Measurements from ENCODE around the gene CEP76.
"Not testable (repeated sequence)": the region's sequence is repeated elsewhere in the genome, so short reads cannot be mapped to it uniquely, and the experiment has no call there.

CEP76 gene

GRCh38 chr18:12640881-12641200 is 61.7 kb downstream of the CEP76 start:
- no peak for DNase-seq

GRCh38 chr18:12639990-12640880 is 62.3 kb downstream of the CEP76 start:
- DNase-seq, result no peak

GRCh38 chr18:12638644-12639124 is 63.8 kb downstream of the CEP76 start:
- DNase-seq, result no peak

DNA sequence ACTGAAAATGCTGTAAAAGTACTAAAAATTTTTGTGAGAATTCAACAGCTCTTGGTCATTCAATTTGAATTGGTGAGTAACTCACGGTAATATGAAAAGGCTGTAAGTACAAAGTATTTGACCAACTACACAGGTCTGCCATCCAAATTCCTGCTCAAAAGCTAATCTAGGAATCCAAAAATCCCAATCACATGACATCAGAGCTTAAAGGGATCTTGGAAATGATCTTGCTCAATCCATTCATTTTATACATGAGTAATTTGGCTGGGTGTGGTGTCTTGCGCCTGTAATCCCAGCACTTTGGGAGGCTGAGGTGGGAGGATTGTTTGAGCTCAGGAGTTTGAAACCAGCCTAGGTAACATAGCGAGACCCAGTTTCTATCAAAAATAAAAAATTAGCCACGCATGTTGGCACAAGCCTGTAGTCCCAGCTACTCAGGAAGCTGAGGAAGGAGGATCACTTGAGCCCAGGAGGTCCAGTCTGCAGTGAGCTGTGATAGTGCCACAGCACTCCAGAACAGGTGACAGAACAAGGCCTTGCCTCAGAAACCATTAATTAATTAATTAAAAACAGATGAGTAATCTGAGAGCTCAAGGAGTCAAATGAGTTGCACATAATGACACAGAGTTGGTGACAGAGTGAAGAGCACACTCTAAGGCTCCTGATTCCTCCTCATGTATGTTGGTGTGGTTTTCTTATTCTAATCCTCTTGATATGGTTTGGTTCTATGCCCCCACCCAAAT is 64.5 kb downstream of the CEP76 start:
- DNase-seq, result no peak

DNA sequence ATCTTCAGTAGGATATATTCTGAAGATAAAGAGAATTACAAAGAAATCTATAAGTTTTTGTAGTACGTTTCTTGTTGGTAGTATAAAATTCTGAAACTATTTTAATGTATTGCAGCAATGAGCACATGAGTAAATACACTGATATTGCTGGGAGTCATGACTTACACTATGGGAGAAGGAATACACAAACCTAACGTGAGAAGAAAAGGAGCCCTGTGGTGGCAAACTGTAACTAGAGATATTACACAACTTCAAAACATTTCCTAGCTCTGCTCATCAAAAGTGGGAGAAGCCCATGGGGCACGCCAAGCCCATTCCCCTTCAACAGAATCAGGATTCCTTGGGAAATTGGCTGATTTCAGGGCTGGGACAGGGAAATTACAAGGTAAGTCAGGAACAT is 65.1 kb downstream of the CEP76 start:
- no peak for DNase-seq

- no peak for DNase-seq
These were observed 70.6 kb downstream of the CEP76 start for GRCh38 chr18:12631831-12632477.

GRCh38 chr18:12630136-12630535 is 72.4 kb downstream of the CEP76 start:
- no peak for DNase-seq

- DNase-seq, result no peak
These were observed 73.5 kb downstream of the CEP76 start for GRCh38 chr18:12628706-12629702.

DNA sequence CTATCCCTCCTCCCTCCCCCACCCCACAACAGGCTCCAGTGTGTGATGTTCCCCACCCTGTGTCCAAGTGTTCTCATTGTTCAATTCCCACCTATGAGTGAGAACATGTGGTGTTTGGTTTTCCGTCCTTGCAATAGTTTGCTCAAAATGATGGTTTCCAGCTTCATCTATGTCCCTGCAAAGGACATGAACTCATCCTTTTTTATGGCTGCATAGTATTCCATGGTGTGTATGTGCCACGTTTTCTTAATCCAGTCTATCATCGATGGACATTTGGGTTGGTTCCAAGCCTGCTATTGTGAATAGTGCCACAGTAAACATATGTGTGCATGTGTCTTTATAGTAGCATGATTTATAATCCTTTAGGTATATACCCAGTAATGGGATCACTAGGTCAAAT is 75.3 kb downstream of the CEP76 start:
- not testable (repeated sequence) for DNase-seq

DNA sequence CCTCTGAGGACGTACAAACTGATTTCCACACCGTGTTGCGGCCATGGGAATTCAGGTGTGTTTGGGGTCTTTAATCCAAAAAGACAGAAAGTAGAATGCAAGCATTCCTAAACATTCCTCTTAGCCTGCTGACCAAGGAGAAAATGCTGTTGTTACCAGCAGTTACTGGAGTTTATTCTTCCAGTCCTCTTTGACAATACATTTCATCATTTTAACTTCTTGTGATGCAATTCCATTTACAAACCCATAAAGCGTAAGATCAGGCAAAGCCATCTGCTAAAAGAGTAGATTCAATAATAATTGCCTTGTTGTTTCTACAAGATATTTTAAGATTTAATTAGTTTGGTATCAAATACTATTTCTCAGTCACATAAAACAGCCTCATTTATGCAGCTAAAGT is 77.3 kb downstream of the CEP76 start:
- no peak for DNase-seq
